ENCODE data around the gene BMP7.

- TF ChIP-seq EZH2 (IDR thresholded peaks at IDR 0.05; ENCODE audit: insufficient read depth, poor library complexity, severe bottlenecking) (peak; percentile 34), EZH2phosphoT487 (IDR thresholded peaks at IDR 0.05; ENCODE audit: insufficient read depth, low read depth) (no peak)
These were observed 497 bp downstream of the BMP7 start for GRCh38 chr20:57265997-57266290.
